HG03520 (cell line): ENCODE results near the gene ELK4.

Experiments used
- ATAC-seq: cut with Tn5 transposase; IDR thresholded peaks from one replicate; pipeline ENCODE4 v1.9.1; 2021; ENCODE audit warnings: mild to moderate bottlenecking, moderate library complexity; ENCODE audit not compliant: unreplicated experiment

Gene ELK4

GRCh38 chr1:205596876-205597275 lies 34.9 kb downstream of the ELK4 start:
- ATAC-seq = no peak

- no peak for ATAC-seq
Observed at GRCh38 chr1:205595861-205596260, 36.0 kb downstream of the ELK4 start.

- ATAC-seq = no peak
Observed at GRCh38 chr1:205595435-205595834, 36.4 kb downstream of the ELK4 start.

- ATAC-seq = no peak
Observed at GRCh38 chr1:205594846-205595245, 37.0 kb downstream of the ELK4 start.

- ATAC-seq = no peak
Observed at GRCh38 chr1:205593967-205594366, 37.8 kb downstream of the ELK4 start.

GRCh38 chr1:205593532-205593931 lies 38.3 kb downstream of the ELK4 start:
- ATAC-seq = no peak

GRCh38 chr1:205592443-205593003 lies 39.3 kb downstream of the ELK4 start:
- ATAC-seq = no peak

GRCh38 chr1:205591522-205592351 lies 40.1 kb downstream of the ELK4 start:
- ATAC-seq = peak; percentile 61

GRCh38 chr1:205590777-205591513 lies 40.9 kb downstream of the ELK4 start:
- ATAC-seq = no peak

GRCh38 chr1:205590457-205590768 lies 41.4 kb downstream of the ELK4 start:
- ATAC-seq = no peak

GRCh38 chr1:205589618-205590456 lies 42.0 kb downstream of the ELK4 start:
- ATAC-seq = no peak

- no peak for ATAC-seq
Observed at GRCh38 chr1:205589046-205589445, 42.8 kb downstream of the ELK4 start.

- ATAC-seq = no peak
Observed at GRCh38 chr1:205588636-205589035, 43.2 kb downstream of the ELK4 start.

GRCh38 chr1:205587581-205587980 lies 44.2 kb downstream of the ELK4 start:
- ATAC-seq = no peak

- no peak for ATAC-seq
Observed at GRCh38 chr1:205585835-205586785, 45.7 kb downstream of the ELK4 start.

GRCh38 chr1:205585169-205585834 lies 46.5 kb downstream of the ELK4 start:
- ATAC-seq = no peak

- ATAC-seq = no peak
Observed at GRCh38 chr1:205584732-205585131, 47.1 kb downstream of the ELK4 start.

- no peak for ATAC-seq
Observed at GRCh38 chr1:205583461-205584130, 48.2 kb downstream of the ELK4 start.
